ENCODE data around the gene PTPRU. TPM values are rescaled to one million over a fixed set of nuclear protein-coding genes. Genes with fewer than 3 reads are reported as not detected.
A peak's percentile ranks its signal among the peaks of the same experiment; 100 is the strongest.

The PTPRU gene
- total RNA-seq, 6 donors from 2014 or later = 44.5 to 87.2 (median 70.1) TPM

GRCh38 chr1:29270929-29271521 is 34.7 kb downstream of the PTPRU start:
- Histone ChIP-seq H3K4me1 (peaks cover 13 to 19% (median 15%) of the 10 kb centered on the region in 4 donors), H3K4me3 (no peak overlapping the region), H3K27ac (peak overlapping the region; percentile 17 to 56 (median 28)), H3K27me3 (no peaks in the 10 kb centered on the region), H3K9me3 (no peaks in the 10 kb centered on the region), H3K36me3 (peaks cover 0 to 5% (median 1%) of the 10 kb centered on the region in 4 donors)
- no peak for DNase-seq
- no peak for ATAC-seq (ENCODE audit: low FRiP score in 2 of 2)
- TF ChIP-seq EP300 (IDR thresholded peaks at IDR 0.05) = no peak
- TF ChIP-seq POLR2A (IDR thresholded peaks at IDR 0.05) = no peak
- TF ChIP-seq POLR2AphosphoS5 (IDR thresholded peaks at IDR 0.05) = no peak
- no peak for TF ChIP-seq CTCF (IDR thresholded peaks at IDR 0.05)
- 39 to 45% methylated on average over 3 of the region's 3 CpGs for WGBS, 2 donors

- H3K27me3 ChIP-seq = no peaks in the 10 kb centered on the region
- H3K9me3 ChIP-seq = no peaks in the 10 kb centered on the region
- peak overlapping the region in 3 of 4 donors; percentile 20 to 56 (median 36) for H3K27ac ChIP-seq
- ATAC-seq (ENCODE audit: low FRiP score in 2 of 2) = peak; percentile 90 to 96
- TF ChIP-seq POLR2AphosphoS5 (IDR thresholded peaks at IDR 0.05) (no peak), POLR2A (IDR thresholded peaks at IDR 0.05) (no peak), EP300 (IDR thresholded peaks at IDR 0.05) (no peak), CTCF (IDR thresholded peaks at IDR 0.05) (no peak)
- no peak overlapping the region for H3K4me3 ChIP-seq
- peaks cover 0 to 9% (median 4%) of the 10 kb centered on the region in 4 donors for H3K36me3 ChIP-seq
- WGBS, 2 donors = 14 to 30% methylated on average over 7 of the region's 7 CpGs
- peak in 1 of 2 donors; percentile 90 for DNase-seq
- H3K4me1 ChIP-seq = peaks cover 13 to 19% (median 15%) of the 10 kb centered on the region in 4 donors
Observed at GRCh38 chr1:29271724-29272123, 35.4 kb downstream of the PTPRU start.

GRCh38 chr1:29272147-29272907 is 36.0 kb downstream of the PTPRU start:
- peak in 1 of 2 donors; percentile 7 for DNase-seq
- TF ChIP-seq POLR2AphosphoS5 (IDR thresholded peaks at IDR 0.05) = no peak
- no peak for TF ChIP-seq CTCF (IDR thresholded peaks at IDR 0.05)
- TF ChIP-seq POLR2A (IDR thresholded peaks at IDR 0.05) = no peak
- TF ChIP-seq EP300 (IDR thresholded peaks at IDR 0.05) = no peak
- WGBS, 2 donors = 68 to 74% methylated on average over 6 of the region's 6 CpGs
- Histone ChIP-seq H3K4me3 (no peak overlapping the region), H3K9me3 (no peaks in the 10 kb centered on the region), H3K27ac (peak overlapping the region in 2 of 4 donors; percentile 1 to 36), H3K36me3 (peaks cover 0 to 11% (median 4%) of the 10 kb centered on the region in 4 donors), H3K27me3 (no peaks in the 10 kb centered on the region), H3K4me1 (peaks cover 13 to 19% (median 15%) of the 10 kb centered on the region in 4 donors)
- ATAC-seq (ENCODE audit: low FRiP score in 2 of 2) = peak in 1 of 2 donors; percentile 13

- peak in 1 of 2 donors; percentile 12 for DNase-seq
- Histone ChIP-seq H3K4me3 (no peak overlapping the region), H3K36me3 (peaks cover 3 to 24% (median 13%) of the 10 kb centered on the region in 4 donors), H3K9me3 (no peaks in the 10 kb centered on the region), H3K27ac (no peak overlapping the region), H3K27me3 (no peaks in the 10 kb centered on the region), H3K4me1 (peaks cover 13 to 19% (median 15%) of the 10 kb centered on the region in 4 donors)
- 87 to 91% methylated on average over 14 of the region's 14 CpGs for WGBS, 2 donors
- no peak for TF ChIP-seq CTCF (IDR thresholded peaks at IDR 0.05)
- no peak for TF ChIP-seq POLR2AphosphoS5 (IDR thresholded peaks at IDR 0.05)
- TF ChIP-seq EP300 (IDR thresholded peaks at IDR 0.05) = no peak
- TF ChIP-seq POLR2A (IDR thresholded peaks at IDR 0.05) = no peak
- ATAC-seq (ENCODE audit: low FRiP score in 2 of 2) = no peak
Observed at GRCh38 chr1:29275435-29275834, 39.1 kb downstream of the PTPRU start.

Data from upper lobe of left lung (tissue), 6 donors.